HG03097 (cell line): ENCODE results near the gene SDK2.

Source experiments
- ATAC-seq: cut with Tn5 transposase; IDR thresholded peaks from one replicate; pipeline ENCODE4 v1.9.1; 2021; ENCODE audit not compliant: unreplicated experiment, low FRiP score

Gene SDK2

GRCh38 chr17:73644145-73645049, at the start of gene SDK2:
TSS of gene SDK2 (minus strand) at chr17:73644445. CDS start at chr17:73644088, 357 bp downstream.
- ATAC-seq = no peak

- no peak for ATAC-seq
Measured at GRCh38 chr17:73693071-73693470, 48.8 kb upstream of the SDK2 start.

GRCh38 chr17:73691321-73691766, 47.1 kb upstream of the SDK2 start:
- no peak for ATAC-seq

GRCh38 chr17:73690676-73691075, 46.4 kb upstream of the SDK2 start:
- no peak for ATAC-seq

- no peak for ATAC-seq
Measured at GRCh38 chr17:73689596-73690275, 45.5 kb upstream of the SDK2 start.

- ATAC-seq = no peak
Measured at GRCh38 chr17:73686961-73687360, 42.7 kb upstream of the SDK2 start.

- no peak for ATAC-seq
Measured at GRCh38 chr17:73686126-73686525, 41.9 kb upstream of the SDK2 start.

GRCh38 chr17:73684183-73684582, 39.9 kb upstream of the SDK2 start:
- ATAC-seq = no peak

DNA sequence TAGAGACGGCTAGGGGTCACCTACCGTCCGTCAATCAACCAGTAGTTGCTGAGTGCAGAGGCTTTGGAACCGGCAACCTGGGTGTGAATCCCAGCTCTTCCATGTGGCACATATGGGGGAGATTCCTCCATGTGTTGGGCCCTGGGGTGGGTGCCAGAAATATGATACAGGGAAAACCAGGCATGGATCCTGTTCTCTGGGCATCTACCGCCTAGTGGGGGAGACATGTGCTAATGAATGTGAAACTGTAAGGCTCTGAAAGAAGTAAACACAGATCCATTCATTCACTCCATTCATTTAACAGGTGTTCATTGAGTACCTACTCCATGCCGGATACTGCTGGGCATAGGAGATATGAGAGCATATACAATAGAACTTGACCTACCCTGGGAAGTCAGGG, 39.5 kb upstream of the SDK2 start:
- no peak for ATAC-seq

DNA sequence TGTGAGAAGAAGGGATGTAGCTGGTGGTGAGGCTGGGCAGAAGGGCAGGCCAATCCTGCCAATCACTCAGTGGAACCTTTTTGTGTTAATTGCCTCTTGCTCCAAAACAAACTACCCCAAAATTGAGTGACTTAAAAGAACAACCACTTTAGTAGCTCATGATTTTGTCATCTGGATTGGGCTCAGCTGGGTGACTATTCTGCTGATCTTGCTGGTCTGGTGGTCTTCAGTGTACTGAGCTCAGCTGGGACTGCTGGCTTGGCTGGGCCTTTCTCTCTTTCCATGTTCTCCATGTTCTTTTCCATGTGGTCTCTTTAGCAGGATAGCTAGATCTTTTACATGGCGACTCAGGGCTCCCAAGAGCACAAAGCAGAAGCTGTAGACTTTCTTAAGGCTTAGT, 37.7 kb upstream of the SDK2 start:
- no peak for ATAC-seq

DNA sequence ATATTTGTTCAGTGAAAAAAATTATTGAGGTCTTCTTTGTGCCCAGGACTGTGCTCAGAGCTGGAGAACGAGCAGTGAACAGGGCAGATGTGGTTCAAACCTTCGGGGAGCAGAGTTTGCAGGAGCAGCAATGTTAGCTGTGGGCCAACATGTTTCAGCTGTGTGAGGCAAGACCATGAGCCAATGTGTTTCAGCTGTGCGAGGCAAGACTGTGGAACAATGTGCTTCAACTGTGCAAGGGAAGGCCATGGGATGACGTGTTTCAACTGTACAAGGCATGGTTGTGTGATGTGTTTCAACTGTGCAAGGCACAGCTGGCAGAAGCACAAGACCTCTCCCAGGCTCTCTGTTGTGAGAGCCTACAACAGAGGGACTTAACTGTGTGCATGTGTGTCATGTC, 35.2 kb upstream of the SDK2 start:
- ATAC-seq = no peak

- no peak for ATAC-seq
Measured at GRCh38 chr17:73678999-73679398, 34.8 kb upstream of the SDK2 start.

GRCh38 chr17:73669771-73670170, 25.5 kb upstream of the SDK2 start:
- no peak for ATAC-seq

DNA sequence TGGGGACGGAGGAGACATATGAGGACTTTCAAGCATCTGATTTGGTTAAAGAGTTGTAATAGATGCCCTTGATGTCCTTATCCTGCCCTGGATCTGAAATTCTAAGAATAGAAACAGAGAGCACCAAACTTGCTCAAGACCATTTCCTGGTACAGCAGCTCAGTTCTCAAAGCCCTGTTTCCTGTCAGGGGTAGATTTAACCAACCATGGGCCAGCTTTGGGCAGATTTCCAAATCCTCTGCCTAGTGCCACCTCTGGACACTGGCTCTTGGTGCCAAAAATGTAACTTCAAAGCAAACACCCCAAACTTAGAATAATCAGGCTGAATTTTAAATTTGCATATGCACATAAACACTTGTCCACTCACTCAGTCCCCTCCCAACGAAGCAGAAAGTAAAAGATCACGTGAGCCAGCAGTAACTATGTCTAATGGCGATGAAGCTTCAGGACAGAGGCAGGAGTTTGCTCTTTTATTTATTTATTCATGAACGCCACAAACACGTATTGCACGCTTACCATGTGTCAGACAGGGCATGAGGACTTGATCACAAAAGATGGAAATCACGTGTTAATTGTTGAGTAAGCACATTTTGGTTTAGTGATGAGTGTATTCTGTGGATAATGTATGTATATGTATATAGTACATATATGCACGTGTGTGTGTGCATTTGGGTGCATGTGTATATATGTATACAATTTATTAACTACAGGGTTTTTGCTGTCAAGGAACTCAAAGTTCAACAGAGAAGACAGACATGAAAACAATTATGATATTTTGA, 23.1 kb upstream of the SDK2 start:
- ATAC-seq = no peak

- no peak for ATAC-seq
Measured at GRCh38 chr17:73663614-73664013, 19.4 kb upstream of the SDK2 start.

GRCh38 chr17:73660366-73660765, 16.1 kb upstream of the SDK2 start:
- no peak for ATAC-seq

DNA sequence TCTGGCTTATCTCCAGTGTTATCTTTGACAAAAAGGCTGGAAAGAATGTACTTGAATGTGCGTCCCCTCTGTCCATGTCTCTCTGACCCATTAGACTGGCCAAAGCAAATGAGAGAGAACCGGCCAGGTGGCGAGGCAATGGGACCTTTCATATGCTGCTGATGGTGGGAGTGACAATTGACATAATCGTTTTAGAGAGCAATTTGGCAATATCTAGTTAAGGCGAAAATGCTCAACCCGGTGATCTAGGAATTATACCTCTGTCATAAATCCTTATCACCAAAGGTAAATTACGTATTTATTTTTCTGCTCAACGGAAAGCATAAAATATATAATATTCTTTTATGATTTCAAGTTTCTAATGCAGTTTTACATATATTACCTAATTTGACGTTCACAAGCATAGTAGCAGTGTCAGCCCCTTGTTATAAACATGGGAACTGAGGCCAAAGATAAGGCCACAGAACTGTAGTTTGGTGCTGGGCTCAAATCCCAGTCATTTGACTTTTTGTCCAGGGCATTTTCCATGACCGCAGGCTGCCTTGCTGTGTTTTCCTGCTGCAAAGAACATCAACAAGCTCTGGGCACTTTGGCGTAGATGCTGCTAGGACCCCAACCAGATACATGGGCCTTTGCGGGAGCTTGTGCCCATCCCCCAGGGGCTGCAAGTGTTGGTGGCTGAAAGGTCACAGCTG, 14.7 kb upstream of the SDK2 start:
- ATAC-seq = no peak

- no peak for ATAC-seq
Measured at GRCh38 chr17:73657473-73658116, 13.3 kb upstream of the SDK2 start.

DNA sequence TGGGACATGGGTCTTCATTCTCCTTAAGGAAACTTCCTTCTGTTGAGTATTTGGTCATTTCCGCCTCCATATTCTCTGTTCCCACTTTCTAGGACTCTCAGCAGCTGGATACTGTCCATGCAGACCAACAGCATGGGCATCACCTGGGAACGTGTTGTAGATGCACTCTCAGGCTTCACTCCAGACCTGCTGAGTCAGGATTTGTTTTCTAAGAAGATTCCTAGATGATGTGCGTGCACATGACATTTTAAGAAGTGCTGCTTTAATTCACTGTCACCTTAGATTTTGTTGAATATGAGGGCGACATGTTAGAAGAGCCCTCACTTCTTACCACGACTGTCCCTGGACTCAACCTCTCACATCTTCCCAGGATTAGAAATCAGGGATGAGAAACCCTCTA, 10.0 kb upstream of the SDK2 start:
- no peak for ATAC-seq

DNA sequence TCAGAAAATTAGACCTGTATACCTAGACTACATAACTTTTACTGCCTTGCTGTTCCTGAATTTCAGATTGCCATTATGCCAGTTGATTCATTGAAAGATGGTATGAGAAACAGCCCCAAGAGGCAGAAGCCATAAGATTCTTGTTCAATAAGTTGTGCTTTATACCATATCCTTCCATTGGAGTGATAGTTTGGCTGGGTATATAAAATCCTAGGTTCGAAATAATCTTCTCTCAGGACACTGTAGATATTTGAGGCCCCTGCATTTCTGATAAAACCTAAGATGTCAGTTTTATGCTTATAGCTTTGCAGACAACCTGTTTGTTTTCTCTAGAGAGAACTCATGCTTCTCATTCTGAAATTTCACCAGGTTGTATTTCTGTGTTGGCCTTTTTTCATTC, 9.6 kb upstream of the SDK2 start:
- ATAC-seq = no peak
